GM12878 (cell line): ENCODE measurements around the gene ARL5C. TPM values are rescaled to one million over a fixed set of nuclear protein-coding genes. Genes with fewer than 3 reads are reported as not detected.

Experiments used
- ATAC-seq: fragments of 200-7000 bp; cut with Tn5 transposase; 3 replicates; pipeline ENCODE4 v1.9.1; 2020; ENCODE audit warnings: mild to moderate bottlenecking, moderate library complexity
- BruUV-seq: library from RNA; stranded (reverse); fragments of 400-500 nt; replicated peaks from 2 replicates; lab custom pipeline; 2021; lab: Mats Ljungman, UMichigan
- CTCF ChIA-PET: fragments of 300-600 bp; sonication (Branson Sonifier 250); formaldehyde crosslinking; extraction: SDS; loops from one replicate; lab custom pipeline; 2021; ENCODE audit warnings: inconsistent platforms; lab: Yijun Ruan, JAX
- POLR2A ChIA-PET: fragments of 350-600 bp; formaldehyde crosslinking; extraction: SDS; loops from one replicate; lab custom pipeline; 2021; ENCODE audit warnings: inconsistent platforms; lab: Charles Lee
- RAD21 ChIA-PET: fragments of 300-600 bp; sonication (Branson Sonifier 250); formaldehyde crosslinking; loops from one replicate; lab custom pipeline; 2023; ENCODE audit warnings: antibody characterized with exemption; ENCODE audit not compliant: unreplicated experiment; lab: Charles Lee
- SMC1A ChIA-PET: fragments of 300-600 bp; sonication (Branson Sonifier 250); formaldehyde crosslinking; loops from one replicate; lab custom pipeline; 2023; ENCODE audit not compliant: unreplicated experiment, uncharacterized antibody; lab: Charles Lee
- DNase-seq: peaks from one replicate; pipeline ENCODE4 v3.0.0-alpha.2; 2011; ENCODE audit warnings: low read depth, low spot score
- FAIRE-seq: peaks from 3 replicates; lab custom pipeline; 2011; peaks lifted over from hg19 to GRCh38; lab: Jason Lieb, UNC
- H2AFZ ChIP-seq: 2 replicates; pipeline ENCODE4 v1.6.0; 2011; ENCODE audit warnings: low read depth, low read length, control low read depth; ENCODE audit not compliant: control insufficient read depth
- H3K27ac ChIP-seq: 2 replicates; pipeline ENCODE4 v1.5.1; 2011; ENCODE audit warnings: control low read depth; ENCODE audit not compliant: control insufficient read depth, insufficient read depth
- H3K27me3 ChIP-seq, 2 experiments: replicated peaks in 1 of 2; 2 replicates each; pipeline versions ENCODE4 v1.6.0 to v1.6.1; 2011; ENCODE audit warnings: low read length in 1 of 2; ENCODE audit not compliant: control insufficient read depth in 2 of 2, insufficient read depth in 2 of 2
- H3K36me3 ChIP-seq, 2 experiments: 2 replicates each; pipeline ENCODE4 v1.5.1; 2011; ENCODE audit warnings: low read length in 1 of 2; ENCODE audit not compliant: control insufficient read depth in 2 of 2, insufficient read depth in 2 of 2
- H3K4me1 ChIP-seq: 2 replicates; pipeline ENCODE4 v1.6.1; 2011; ENCODE audit warnings: mild to moderate bottlenecking, low read length, moderate library complexity, mixed read lengths; ENCODE audit not compliant: control insufficient read depth, insufficient read depth
- H3K4me2 ChIP-seq: 2 replicates; pipeline ENCODE4 v1.6.0; 2011; ENCODE audit warnings: control low read depth; ENCODE audit not compliant: control insufficient read depth, insufficient read depth
- H3K4me3 ChIP-seq: fragments of 200-600 bp; sonication (generic); 2 replicates; pipeline ENCODE4 v1.5.1; 2016
- H3K79me2 ChIP-seq: 2 replicates; pipeline ENCODE4 v1.6.0; 2011; ENCODE audit warnings: low read length; ENCODE audit not compliant: control insufficient read depth, insufficient read depth
- H3K9ac ChIP-seq: 2 replicates; pipeline ENCODE4 v1.8.0; 2011; ENCODE audit warnings: low read length, control low read depth, mixed read lengths; ENCODE audit not compliant: control insufficient read depth, insufficient read depth
- H3K9me3 ChIP-seq: replicated peaks from 3 replicates; pipeline ENCODE4 v1.5.1; 2011; ENCODE audit warnings: mild to moderate bottlenecking, low read length; ENCODE audit not compliant: control insufficient read depth, insufficient read depth
- H4K20me1 ChIP-seq: 2 replicates; pipeline ENCODE4 v1.6.0; 2011; ENCODE audit not compliant: control insufficient read depth, insufficient read depth
- BCL11A ChIP-seq: IDR thresholded peaks from 2 replicates; pipeline ENCODE4 v1.6.1; 2011; ENCODE audit warnings: low read depth, low read length
- BHLHE40 ChIP-seq, 2 experiments: fragments of 450-650 bp in 1 of 2; IDR thresholded peaks; 2 replicates each; pipeline ENCODE4 v1.6.1; 2011 to 2017; ENCODE audit warnings: low read depth in 2 of 2, borderline replicate concordance in 1 of 2, improper control_type of control experiment in 1 of 2, low read length in 1 of 2, mild to moderate bottlenecking in 1 of 2
- BMI1 ChIP-seq: fragments of 450-650 bp; IDR thresholded peaks from 2 replicates; pipeline ENCODE4 v1.6.1; 2016; ENCODE audit warnings: mild to moderate bottlenecking, moderate library complexity, borderline replicate concordance
- CHD2 ChIP-seq: IDR thresholded peaks from 2 replicates; pipeline ENCODE4 v1.6.1; 2011; ENCODE audit warnings: low read depth, low read length, improper control_type of control experiment, borderline replicate concordance
- CHD4 ChIP-seq: fragments of 200-600 bp; sonication (generic); IDR thresholded peaks from 2 replicates; pipeline ENCODE4 v1.6.1; 2016; ENCODE audit warnings: mild to moderate bottlenecking
- CREB1 ChIP-seq: IDR thresholded peaks from 2 replicates; pipeline ENCODE4 v1.6.1; 2012; ENCODE audit warnings: low read depth, mild to moderate bottlenecking, inconsistent platforms
- HCFC1 ChIP-seq: fragments of 150-350 bp; IDR thresholded peaks from 2 replicates; pipeline ENCODE4 v1.6.1; 2014; ENCODE audit warnings: low read length
- HDGF ChIP-seq: fragments of 450-650 bp; IDR thresholded peaks from 2 replicates; pipeline ENCODE4 v1.6.1; 2016; ENCODE audit warnings: antibody characterized with exemption
- IRF4 ChIP-seq: IDR thresholded peaks from 2 replicates; pipeline ENCODE4 v1.6.1; 2011; ENCODE audit warnings: low read depth, low read length
- PML ChIP-seq: IDR thresholded peaks from 2 replicates; pipeline ENCODE4 v1.6.1; 2012; ENCODE audit warnings: low read length, inconsistent platforms
- SREBF2 ChIP-seq: IDR thresholded peaks from 2 replicates; pipeline ENCODE4 v1.6.1; 2012; ENCODE audit warnings: mild to moderate bottlenecking, low read length
- ZBTB33 ChIP-seq: fragments of 450-650 bp; IDR thresholded peaks from 2 replicates; pipeline ENCODE4 v1.6.1; 2017; ENCODE audit warnings: mild to moderate bottlenecking
- ZNF592 ChIP-seq: fragments of 450-650 bp; IDR thresholded peaks from 2 replicates; pipeline ENCODE4 v1.6.1; 2017; ENCODE audit warnings: mild to moderate bottlenecking, moderate library complexity
- WGBS: methylation state at CpG from one replicate; pipeline ENCODE4 v1.1.6; 2016; ENCODE audit warnings: low lambda C conversion rate; ENCODE audit not compliant: insufficient replicate concordance, insufficient coverage; ENCODE audit errors: missing lambda C conversion rate; 5-methylcytosine and 5-hydroxymethylcytosine counted together
- in situ Hi-C: fragments of 300-500 bp; cut with MboI; formaldehyde crosslinking; loops from 9 replicates; pipeline ENCODE4 v1.14.3; 2018; ENCODE audit warnings: mixed read lengths
- intact Hi-C: fragments of 100-400 bp; cut with micrococcal nuclease; formaldehyde crosslinking; loops from one replicate; pipeline ENCODE4 v1.14.2; 2022; ENCODE audit not compliant: unreplicated experiment
- polyA plus RNA-seq, 11 experiments: library from polyadenylated mRNA; depleted of rRNA in 4 of 11; unstranded in 6 of 11; stranded (reverse) in 5 of 11; fragments of >200 nt; fragmentation: Nextera tagmentation in 4 of 11; fragmentation: Illumina TruSeq in 1 of 11; extraction: Ambion mirVana in 4 of 11; extraction: Trizol in 1 of 11; gene quantifications; 1 replicate in 1 of 11; 2 replicates in 10 of 11; pipeline versions ENCODE4 v1.2.1 to v1.2.3, GENCODE V29; 2011 to 2016; ENCODE audit warnings: inconsistent platforms in 2 of 11, missing spikeins in 2 of 11, low read depth in 1 of 11
- total RNA-seq, 4 experiments: library from RNA; depleted of rRNA in 3 of 4; stranded (reverse); fragments of >200 nt in 3 of 4; fragmentation: Illumina TruSeq in 1 of 4; extraction: Trizol in 1 of 4; gene quantifications; 2 replicates each; pipeline versions ENCODE4 v1.2.1 to v1.2.3, GENCODE V29; 2013 to 2021
- TF ChIP-seq, protein P1 (sequence below): fragments of 450-650 bp; IDR thresholded peaks from 2 replicates; pipeline ENCODE4 v1.6.1; 2016; ENCODE audit warnings: mild to moderate bottlenecking
- TF ChIP-seq, protein P2 (sequence below): fragments of 450-650 bp; IDR thresholded peaks from 2 replicates; pipeline ENCODE4 v1.6.1; 2017; ENCODE audit warnings: mild to moderate bottlenecking, low read depth, inconsistent platforms; ENCODE audit not compliant: poor library complexity, severe bottlenecking

ARL5C gene
- total and polyA plus RNA-seq, 10 of the 15 experiments (the other 5 are each of a cell fraction or from before 2014, with no cell fraction given), result not detected

DNA sequence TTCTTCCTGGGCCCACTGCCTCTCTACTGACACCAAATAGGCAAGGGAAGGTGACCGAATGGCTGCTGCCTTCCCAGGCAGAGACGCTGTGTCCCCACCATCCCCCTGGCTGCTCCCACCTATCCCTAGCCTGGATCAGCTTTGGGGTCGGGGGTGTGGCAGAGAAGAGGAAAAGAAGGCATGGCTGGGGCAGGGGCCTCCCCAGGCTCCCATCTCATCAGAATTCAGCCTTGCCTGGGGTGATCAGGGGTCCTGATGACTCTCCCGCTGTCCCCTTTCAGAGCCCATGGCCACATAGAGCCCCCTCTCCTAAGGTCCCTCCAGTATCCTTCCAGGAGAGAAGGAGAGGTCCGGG is 15.2 kb downstream of the ARL5C start:
- in situ Hi-C loops (loop anchor here (5.0 to 10.0 kb wide), 2 partner anchors 163 to 396 kb away; partner anchors contain the start of gene PSMB3), intact Hi-C loops (loop anchor here (5.0 kb wide), 3 partner anchors 92 to 353 kb away; partner anchors contain the start of gene PIP4K2B)
- Histone ChIP-seq H3K27me3 (peaks cover 5 to 13% of the 10 kb centered on the region in 2 experiments), H4K20me1 (no peaks in the 10 kb centered on the region), H3K9me3 (no peaks in the 10 kb centered on the region), H3K79me2 (no peaks in the 10 kb centered on the region), H3K4me1 (peaks cover 8% of the 10 kb centered on the region), H3K4me2 (no peak overlapping the region), H2AFZ (no peak overlapping the region), H3K27ac (no peak overlapping the region), H3K9ac (no peak overlapping the region), H3K36me3 (no peaks in the 10 kb centered on the region), H3K4me3 (no peak overlapping the region)
- POLR2A ChIA-PET, result no interaction called here
- RAD21 ChIA-PET, result no interaction called here
- FAIRE-seq (no peak), ATAC-seq (no peak), DNase-seq (no peak)
- SMC1A ChIA-PET, result interaction anchor here (4.2 kb wide), 1 partner anchor 167 kb away, joined by 117 read pairs; no protein-coding TSS in a partner anchor
- WGBS, result 0% methylated on average over 5 of the region's 5 CpGs
- CTCF ChIA-PET, result interaction anchor here (1.4 to 5.9 kb wide), 4 partner anchors 15 to 226 kb away, joined by 5 to 208 read pairs (median 80); partner anchors contain the start of gene ARL5C
- BruUV-seq, result no TSS peak
- TF ChIP-seq CHD2 (no peak), BCL11A (no peak), HCFC1 (no peak), CHD4 (no peak), PML (no peak), ZBTB33 (no peak), IRF4 (no peak), BHLHE40 (IDR thresholded peaks at IDR 0.05; ENCODE audit: borderline replicate concordance in 1 of 2, low read depth in 2 of 2, low read length in 1 of 2) (no peak), ZNF592 (no peak), SREBF2 (no peak), BMI1 (no peak), CREB1 (no peak), HDGF (no peak)
- TF ChIP-seq, protein P1, sequence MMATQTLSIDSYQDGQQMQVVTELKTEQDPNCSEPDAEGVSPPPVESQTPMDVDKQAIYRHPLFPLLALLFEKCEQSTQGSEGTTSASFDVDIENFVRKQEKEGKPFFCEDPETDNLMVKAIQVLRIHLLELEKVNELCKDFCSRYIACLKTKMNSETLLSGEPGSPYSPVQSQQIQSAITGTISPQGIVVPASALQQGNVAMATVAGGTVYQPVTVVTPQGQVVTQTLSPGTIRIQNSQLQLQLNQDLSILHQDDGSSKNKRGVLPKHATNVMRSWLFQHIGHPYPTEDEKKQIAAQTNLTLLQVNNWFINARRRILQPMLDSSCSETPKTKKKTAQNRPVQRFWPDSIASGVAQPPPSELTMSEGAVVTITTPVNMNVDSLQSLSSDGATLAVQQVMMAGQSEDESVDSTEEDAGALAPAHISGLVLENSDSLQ, result no peak
- TF ChIP-seq, protein P2, sequence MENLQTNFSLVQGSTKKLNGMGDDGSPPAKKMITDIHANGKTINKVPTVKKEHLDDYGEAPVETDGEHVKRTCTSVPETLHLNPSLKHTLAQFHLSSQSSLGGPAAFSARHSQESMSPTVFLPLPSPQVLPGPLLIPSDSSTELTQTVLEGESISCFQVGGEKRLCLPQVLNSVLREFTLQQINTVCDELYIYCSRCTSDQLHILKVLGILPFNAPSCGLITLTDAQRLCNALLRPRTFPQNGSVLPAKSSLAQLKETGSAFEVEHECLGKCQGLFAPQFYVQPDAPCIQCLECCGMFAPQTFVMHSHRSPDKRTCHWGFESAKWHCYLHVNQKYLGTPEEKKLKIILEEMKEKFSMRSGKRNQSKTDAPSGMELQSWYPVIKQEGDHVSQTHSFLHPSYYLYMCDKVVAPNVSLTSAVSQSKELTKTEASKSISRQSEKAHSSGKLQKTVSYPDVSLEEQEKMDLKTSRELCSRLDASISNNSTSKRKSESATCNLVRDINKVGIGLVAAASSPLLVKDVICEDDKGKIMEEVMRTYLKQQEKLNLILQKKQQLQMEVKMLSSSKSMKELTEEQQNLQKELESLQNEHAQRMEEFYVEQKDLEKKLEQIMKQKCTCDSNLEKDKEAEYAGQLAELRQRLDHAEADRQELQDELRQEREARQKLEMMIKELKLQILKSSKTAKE, result no peak
